K562 (cell line): ENCODE measurements around the gene NAGLU. TPM values are rescaled to one million over a fixed set of nuclear protein-coding genes. Genes with fewer than 3 reads are reported as not detected.
A peak's percentile ranks its signal among the peaks of the same experiment; 100 is the strongest.

Source experiments
- ATAC-seq: fragments of 200-7000 bp; cut with Tn5 transposase; 3 replicates; pipeline ENCODE4 v1.9.1; 2020; ENCODE audit warnings: moderate library complexity
- BruUV-seq: library from RNA; stranded (reverse); fragments of 400-500 nt; replicated peaks from 2 replicates; lab custom pipeline; 2021; lab: Mats Ljungman, UMichigan
- CTCF ChIA-PET: fragments of 300-600 bp; formaldehyde crosslinking; extraction: SDS; loops from one replicate; lab custom pipeline; 2021; ENCODE audit warnings: low intra/inter-chr PET ratio; lab: Yijun Ruan, JAX
- POLR2A ChIA-PET: fragments of 300-600, 350-650 bp; sonication (Branson Sonifier 250); formaldehyde crosslinking; extraction: SDS; loops from one replicate; lab custom pipeline; 2021; ENCODE audit warnings: antibody characterized with exemption, inconsistent platforms; lab: Yijun Ruan, JAX
- DNase-seq, 4 experiments: peaks; one replicate each; pipeline versions ENCODE4 v3.0.0 to v3.0.0-alpha.2; 2011 to 2018; ENCODE audit warnings: low spot score in 3 of 4, mixed read lengths in 3 of 4; ENCODE audit errors: extremely low read depth in 1 of 4
- FAIRE-seq: peaks from 2 replicates; lab custom pipeline; 2011; peaks lifted over from hg19 to GRCh38; lab: Jason Lieb, UNC
- H2AFZ ChIP-seq: 2 replicates; pipeline ENCODE4 v1.6.0; 2011; ENCODE audit warnings: low read depth, low read length, control low read depth, inconsistent platforms
- H3K27ac ChIP-seq: fragments of 200-600 bp; 3 replicates; pipeline ENCODE4 v1.8.0; 2011; ENCODE audit warnings: low read depth, mild to moderate bottlenecking, control low read depth, inconsistent platforms, low read length, moderate library complexity, mixed read lengths; ENCODE audit errors: extremely low read depth
- H3K27me3 ChIP-seq, 2 experiments: fragments of 300-600 bp in 1 of 2; 2 replicates in 1 of 2; 3 replicates in 1 of 2; pipeline versions ENCODE4 v1.6.0 to v1.8.0; 2011; ENCODE audit warnings: inconsistent platforms in 2 of 2, low read length in 2 of 2, mild to moderate bottlenecking in 1 of 2, mixed read lengths in 1 of 2, moderate library complexity in 1 of 2; ENCODE audit not compliant: control insufficient read depth in 2 of 2, insufficient read depth in 2 of 2
- H3K36me3 ChIP-seq: fragments of 300-600 bp; 3 replicates; pipeline ENCODE4 v1.8.0; 2011; ENCODE audit warnings: mild to moderate bottlenecking, low read length, inconsistent platforms; ENCODE audit not compliant: control insufficient read depth, insufficient read depth
- H3K4me1 ChIP-seq, 2 experiments: fragments of 200-600 bp in 1 of 2; replicated peaks in 1 of 2; 2 replicates in 1 of 2; 3 replicates in 1 of 2; pipeline versions ENCODE4 v1.5.1 to v1.8.0; 2011; ENCODE audit warnings: inconsistent platforms in 2 of 2, low read length in 2 of 2, mild to moderate bottlenecking in 1 of 2, mixed read lengths in 1 of 2, moderate library complexity in 1 of 2; ENCODE audit not compliant: control insufficient read depth in 2 of 2, insufficient read depth in 2 of 2
- H3K4me2 ChIP-seq: 2 replicates; pipeline ENCODE4 v1.6.1; 2011; ENCODE audit warnings: low read length, control low read depth, inconsistent platforms, mixed read lengths; ENCODE audit not compliant: insufficient read depth
- H3K4me3 ChIP-seq: fragments of 200-600 bp; sonication (generic), shearing (Covaris generic); 2 replicates; pipeline ENCODE4 v1.5.1; 2016; ENCODE audit warnings: control low read depth, inconsistent platforms
- H3K79me2 ChIP-seq: fragments of 200-600 bp; 3 replicates; pipeline ENCODE4 v1.8.0; 2011; ENCODE audit warnings: low read length, inconsistent platforms; ENCODE audit not compliant: control insufficient read depth, insufficient read depth
- H3K9ac ChIP-seq, 2 experiments: 2 replicates each; pipeline versions ENCODE4 v1.6.0 to v1.6.1; 2011; ENCODE audit warnings: low read depth in 2 of 2, low read length in 2 of 2, control low read depth in 1 of 2, inconsistent platforms in 1 of 2, mild to moderate bottlenecking in 1 of 2, mixed read lengths in 1 of 2; ENCODE audit not compliant: insufficient read depth in 1 of 2
- H3K9me1 ChIP-seq: one replicate; pipeline ENCODE4 v1.6.0; 2011; ENCODE audit warnings: inconsistent platforms, mild to moderate bottlenecking, low read length, moderate library complexity; ENCODE audit not compliant: control insufficient read depth, insufficient read depth
- H3K9me3 ChIP-seq: replicated peaks from 2 replicates; pipeline ENCODE4 v1.5.1; 2011; ENCODE audit warnings: low read depth, low read length, inconsistent platforms; ENCODE audit not compliant: control insufficient read depth, insufficient read depth
- H4K20me1 ChIP-seq: replicated peaks from 2 replicates; pipeline ENCODE4 v1.6.1; 2011; ENCODE audit warnings: low read length, inconsistent platforms, mixed read lengths; ENCODE audit not compliant: control insufficient read depth, insufficient read depth
- CBFA2T2 ChIP-seq: fragments of 450-650 bp; conservative IDR thresholded peaks from 2 replicates; pipeline ENCODE4 v1.6.1; 2017; ENCODE audit warnings: mild to moderate bottlenecking
- GATA2 ChIP-seq: sonication (generic); formaldehyde crosslinking; IDR thresholded peaks from 2 replicates; pipeline ENCODE4 v1.4.0; 2020; ENCODE audit warnings: mild to moderate bottlenecking, missing genetic modification reagents
- KLF16 ChIP-seq: IDR thresholded peaks from 2 replicates; pipeline ENCODE4 v1.6.1; 2016; ENCODE audit warnings: antibody characterized with exemption
- NFE2 ChIP-seq: IDR thresholded peaks from 2 replicates; pipeline ENCODE4 v1.6.1; 2014; ENCODE audit warnings: antibody characterized with exemption, low read depth
- NFIX ChIP-seq: fragments of 250-450 bp; sonication (Bioruptor Pico); IDR thresholded peaks from 2 replicates; pipeline ENCODE4 v1.4.0; 2020; ENCODE audit warnings: low read depth, mild to moderate bottlenecking, moderate library complexity
- RFX7 ChIP-seq: fragments of 250-450 bp; sonication (Bioruptor Pico); IDR thresholded peaks from 2 replicates; pipeline ENCODE4 v1.5.1; 2021; ENCODE audit warnings: mild to moderate bottlenecking
- ZNF507 ChIP-seq: conservative IDR thresholded peaks from 2 replicates; pipeline ENCODE4 v1.6.1; 2017; ENCODE audit warnings: missing genetic modification characterization, missing compliant biosample characterization
- WGBS: fragments of 100-300 bp; shearing (Covaris generic); methylation state at CpG from one replicate; pipeline ENCODE4 v1.1.6; 2016; ENCODE audit warnings: low coverage, mixed read lengths; ENCODE audit not compliant: insufficient coverage; ENCODE audit errors: missing lambda C conversion rate; 5-methylcytosine and 5-hydroxymethylcytosine counted together
- in situ Hi-C: fragments of 300-500 bp; cut with MboI; formaldehyde crosslinking; loops from 4 replicates; pipeline ENCODE4 v1.15.0; 2018; ENCODE audit warnings: inconsistent platforms, mixed read lengths
- intact Hi-C: fragments of 100-400 bp; cut with micrococcal nuclease; formaldehyde crosslinking; loops from 2 replicates; pipeline ENCODE4 v1.14.2; 2022
- polyA plus RNA-seq, 8 experiments: library from polyadenylated mRNA; depleted of rRNA in 4 of 8; stranded (reverse) in 5 of 8; unstranded in 3 of 8; fragments of >200 nt; fragmentation: Nextera tagmentation in 2 of 8; fragmentation: Illumina TruSeq in 1 of 8; extraction: Ambion mirVana in 2 of 8; extraction: Trizol in 1 of 8; gene quantifications; 2 replicates each; pipeline versions ENCODE4 v1.2.1 to v1.2.3, GENCODE V29; 2011 to 2014; ENCODE audit warnings: inconsistent platforms in 1 of 8, missing spikeins in 1 of 8
- total RNA-seq, 7 experiments: library from RNA; depleted of rRNA in 6 of 7; stranded (reverse); fragments of >200 nt in 6 of 7; fragmentation: Illumina TruSeq in 2 of 7; extraction: Trizol in 2 of 7; gene quantifications; 2 replicates each; pipeline versions ENCODE4 v1.2.1 to v1.2.3, GENCODE V29; 2011 to 2021; ENCODE audit warnings: low replicate concordance in 1 of 7
- TF ChIP-seq, protein P1 (sequence below): fragments of 450-650 bp; formaldehyde crosslinking; IDR thresholded peaks from 2 replicates; pipeline ENCODE4 v1.4.0; 2022; ENCODE audit warnings: missing genetic modification characterization
- TF ChIP-seq, protein P2 (sequence below): fragments of 450-650 bp; IDR thresholded peaks from 2 replicates; pipeline ENCODE4 v1.6.1; 2018; ENCODE audit not compliant: partially characterized antibody

The NAGLU gene
- total and polyA plus RNA-seq, 9 of the 15 experiments (the other 6 are each of a cell fraction or from before 2014, with no cell fraction given) = 0.04 to 21.5 (median 8.5) TPM

DNA sequence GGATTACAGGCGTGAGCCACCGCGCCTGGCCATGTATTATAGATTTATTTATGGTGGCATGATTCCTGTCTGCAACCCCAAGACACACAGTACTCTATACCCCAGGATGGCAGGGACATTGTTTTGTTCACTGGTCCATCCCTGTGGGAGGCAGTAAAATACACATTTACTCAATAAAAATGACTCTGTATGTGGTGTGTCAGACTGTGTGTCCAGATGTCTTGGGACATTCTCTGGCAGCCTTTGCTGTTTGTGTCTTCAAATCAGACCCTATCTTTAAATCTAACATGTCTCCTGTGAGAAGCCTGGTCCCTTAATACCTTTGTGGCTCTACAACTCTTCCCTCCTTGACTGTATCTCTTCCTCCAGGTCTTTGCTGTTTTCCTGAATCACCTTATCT, 24.2 kb downstream of the NAGLU start:
- POLR2A ChIA-PET = interaction anchor here (1.0 kb wide), 1 partner anchor 20 kb away, joined by 3 read pairs; no protein-coding TSS in a partner anchor
- H3K9me1 ChIP-seq = no peaks in the 10 kb centered on the region
- H3K4me2 ChIP-seq = no peak overlapping the region
- ATAC-seq = no peak
- CTCF ChIA-PET = no interaction called here
- no peak overlapping the region for H3K9ac ChIP-seq
- no TSS peak for BruUV-seq
- in situ Hi-C loops = no loop called here
- peaks cover 23% of the 10 kb centered on the region for H3K36me3 ChIP-seq
- no peak for DNase-seq
- no peak overlapping the region for H3K4me3 ChIP-seq
- TF ChIP-seq NFE2 (no peak), GATA2 (0 out of 2 replicates have a peak, but pooled peaks have one; percentile 42)
- H3K9me3 ChIP-seq = no peaks in the 10 kb centered on the region
- no peaks in the 10 kb centered on the region for H4K20me1 ChIP-seq
- intact Hi-C loops = no loop called here
- H2AFZ ChIP-seq = no peak overlapping the region
- WGBS = 91% methylated on average over 3 of the region's 3 CpGs
- no peaks in the 10 kb centered on the region for H3K27me3 ChIP-seq
- H3K4me1 ChIP-seq = peaks cover 18 to 45% of the 10 kb centered on the region in 2 experiments
- peaks cover 28% of the 10 kb centered on the region for H3K79me2 ChIP-seq
- no peak for FAIRE-seq
- H3K27ac ChIP-seq = no peak overlapping the region

DNA sequence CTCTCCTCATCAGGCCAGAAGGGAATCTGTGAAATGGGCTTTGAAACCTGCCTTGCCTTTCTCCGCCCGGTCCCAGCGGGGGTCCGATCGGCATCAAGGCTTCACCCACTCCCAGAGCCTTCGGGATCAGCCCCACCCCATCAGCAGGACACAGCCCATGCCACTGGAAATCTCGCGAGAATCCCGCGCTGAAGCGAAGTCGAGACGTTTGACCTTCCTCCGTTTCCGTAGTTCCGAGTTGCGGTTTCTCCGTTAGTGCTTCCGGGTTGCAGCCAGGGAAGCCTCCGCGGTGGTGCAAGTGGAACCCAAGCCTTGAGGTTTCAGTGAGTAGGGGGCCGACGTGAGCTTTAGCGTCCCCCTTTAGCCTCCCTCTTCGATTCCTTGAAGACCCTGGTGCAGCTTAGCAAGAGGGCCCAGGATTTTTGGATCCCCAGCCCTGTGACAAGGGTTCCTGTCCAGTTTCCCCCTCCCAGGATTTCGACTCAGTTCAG, 25.9 kb downstream of the NAGLU start, which contains the start of gene COASY:
Gene COASY, plus strand, starts transcription at position 252 of the 491 bp plus-strand sequence. CDS start 475 bp downstream, outside the sequence.
- peak within 1 kb of the TSS; percentile 88 for H3K27ac ChIP-seq
- intact Hi-C loops (no loop called here), in situ Hi-C loops (no loop called here)
- peaks cover 35% of the 10 kb centered on the region for H3K79me2 ChIP-seq
- 0% methylated on average over 25 of the region's 26 CpGs for WGBS
- peak within 1 kb of the TSS; percentile 74 for H3K4me3 ChIP-seq
- peak within 1 kb of the TSS; percentile 93 to 99 for H3K9ac ChIP-seq
- no peaks in the 10 kb centered on the region for H3K27me3 ChIP-seq
- H2AFZ ChIP-seq = peak within 1 kb of the TSS; percentile 91
- ChIA-PET CTCF (no interaction called here), POLR2A (interaction anchor here (1.1 kb wide), 1 partner anchor 116 kb away, joined by 4 read pairs; no protein-coding TSS in a partner anchor)
- peak; percentile 93 for FAIRE-seq
- no peaks in the 10 kb centered on the region for H3K9me3 ChIP-seq
- no peaks in the 10 kb centered on the region for H3K9me1 ChIP-seq
- BruUV-seq = no TSS peak
- H3K4me1 ChIP-seq = peaks cover 21 to 54% of the 10 kb centered on the region in 2 experiments
- ATAC-seq = peak; percentile 77
- peak; percentile 91 to 99 (median 94) for DNase-seq
- peaks cover 37% of the 10 kb centered on the region for H3K36me3 ChIP-seq
- H4K20me1 ChIP-seq = no peaks in the 10 kb centered on the region
- peak within 1 kb of the TSS; percentile 92 for H3K4me2 ChIP-seq
- TF ChIP-seq KLF16 (peak; percentile 82), CBFA2T2 (no peak), ZNF507 (tag) (no peak), NFIX (CRISPR knock-in tag) (no peak), RFX7 (CRISPR knock-in tag) (no peak)
- TF ChIP-seq, protein P1, sequence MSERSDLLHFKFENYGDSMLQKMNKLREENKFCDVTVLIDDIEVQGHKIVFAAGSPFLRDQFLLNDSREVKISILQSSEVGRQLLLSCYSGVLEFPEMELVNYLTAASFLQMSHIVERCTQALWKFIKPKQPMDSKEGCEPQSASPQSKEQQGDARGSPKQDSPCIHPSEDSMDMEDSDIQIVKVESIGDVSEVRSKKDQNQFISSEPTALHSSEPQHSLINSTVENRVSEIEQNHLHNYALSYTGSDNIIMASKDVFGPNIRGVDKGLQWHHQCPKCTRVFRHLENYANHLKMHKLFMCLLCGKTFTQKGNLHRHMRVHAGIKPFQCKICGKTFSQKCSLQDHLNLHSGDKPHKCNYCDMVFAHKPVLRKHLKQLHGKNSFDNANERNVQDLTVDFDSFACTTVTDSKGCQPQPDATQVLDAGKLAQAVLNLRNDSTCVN (CRISPR knock-in tag) = no peak
- TF ChIP-seq, protein P2, sequence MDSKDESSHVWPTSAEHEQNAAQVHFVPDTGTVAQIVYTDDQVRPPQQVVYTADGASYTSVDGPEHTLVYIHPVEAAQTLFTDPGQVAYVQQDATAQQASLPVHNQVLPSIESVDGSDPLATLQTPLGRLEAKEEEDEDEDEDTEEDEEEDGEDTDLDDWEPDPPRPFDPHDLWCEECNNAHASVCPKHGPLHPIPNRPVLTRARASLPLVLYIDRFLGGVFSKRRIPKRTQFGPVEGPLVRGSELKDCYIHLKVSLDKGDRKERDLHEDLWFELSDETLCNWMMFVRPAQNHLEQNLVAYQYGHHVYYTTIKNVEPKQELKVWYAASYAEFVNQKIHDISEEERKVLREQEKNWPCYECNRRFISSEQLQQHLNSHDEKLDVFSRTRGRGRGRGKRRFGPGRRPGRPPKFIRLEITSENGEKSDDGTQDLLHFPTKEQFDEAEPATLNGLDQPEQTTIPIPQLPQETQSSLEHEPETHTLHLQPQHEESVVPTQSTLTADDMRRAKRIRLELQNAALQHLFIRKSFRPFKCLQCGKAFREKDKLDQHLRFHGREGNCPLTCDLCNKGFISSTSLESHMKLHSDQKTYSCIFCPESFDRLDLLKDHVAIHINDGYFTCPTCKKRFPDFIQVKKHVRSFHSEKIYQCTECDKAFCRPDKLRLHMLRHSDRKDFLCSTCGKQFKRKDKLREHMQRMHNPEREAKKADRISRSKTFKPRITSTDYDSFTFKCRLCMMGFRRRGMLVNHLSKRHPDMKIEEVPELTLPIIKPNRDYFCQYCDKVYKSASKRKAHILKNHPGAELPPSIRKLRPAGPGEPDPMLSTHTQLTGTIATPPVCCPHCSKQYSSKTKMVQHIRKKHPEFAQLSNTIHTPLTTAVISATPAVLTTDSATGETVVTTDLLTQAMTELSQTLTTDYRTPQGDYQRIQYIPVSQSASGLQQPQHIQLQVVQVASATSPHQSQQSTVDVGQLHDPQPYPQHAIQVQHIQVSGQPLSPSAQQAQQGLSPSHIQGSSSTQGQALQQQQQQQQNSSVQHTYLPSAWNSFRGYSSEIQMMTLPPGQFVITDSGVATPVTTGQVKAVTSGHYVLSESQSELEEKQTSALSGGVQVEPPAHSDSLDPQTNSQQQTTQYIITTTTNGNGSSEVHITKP = no peak
